ENCODE measurements around the gene FAM76B.

FAM76B gene

GRCh38 chr11:95729462-95729861 is 60.1 kb downstream of the FAM76B start:
- DNase-seq (ENCODE audit: low spot score), result no peak

- no peak for DNase-seq (ENCODE audit: low spot score)
Observed at GRCh38 chr11:95728790-95729189, 60.8 kb downstream of the FAM76B start.

- DNase-seq (ENCODE audit: low spot score), result no peak
Observed at GRCh38 chr11:95728094-95728493, 61.5 kb downstream of the FAM76B start.

GRCh38 chr11:95727620-95728019 is 62.0 kb downstream of the FAM76B start:
- no peak for DNase-seq (ENCODE audit: low spot score)

GRCh38 chr11:95727111-95727510 is 62.5 kb downstream of the FAM76B start:
- DNase-seq (ENCODE audit: low spot score), result no peak

- DNase-seq (ENCODE audit: low spot score), result no peak
Observed at GRCh38 chr11:95725196-95725595, 64.4 kb downstream of the FAM76B start.

- DNase-seq (ENCODE audit: low spot score), result no peak
Observed at GRCh38 chr11:95723361-95723942, 66.1 kb downstream of the FAM76B start.

GRCh38 chr11:95720195-95720594 is 69.4 kb downstream of the FAM76B start:
- no peak for DNase-seq (ENCODE audit: low spot score)
